HEK293T (cell line): ENCODE results near the gene ZFP36.

Experiments
- ARNT ChIP-seq: fragments of 450-650 bp; IDR thresholded peaks from 2 replicates; pipeline ENCODE4 v1.6.1; 2017; ENCODE audit warnings: mild to moderate bottlenecking
- BHLHE40 ChIP-seq: fragments of 450-650 bp; IDR thresholded peaks from 2 replicates; pipeline ENCODE4 v1.6.1; 2016; ENCODE audit warnings: mild to moderate bottlenecking, moderate library complexity, borderline replicate concordance
- CTBP1 ChIP-seq: fragments of 450-650 bp; IDR thresholded peaks from 2 replicates; pipeline ENCODE4 v1.6.1; 2016; ENCODE audit warnings: borderline replicate concordance
- FOXA1 ChIP-seq: fragments of 450-650 bp; IDR thresholded peaks from 2 replicates; pipeline ENCODE4 v1.6.1; 2016; ENCODE audit warnings: mild to moderate bottlenecking
- FOXM1 ChIP-seq: fragments of 450-650 bp; IDR thresholded peaks from 2 replicates; pipeline ENCODE4 v1.6.1; 2017; ENCODE audit warnings: mild to moderate bottlenecking, borderline replicate concordance
- HDGF ChIP-seq: fragments of 450-650 bp; IDR thresholded peaks from 2 replicates; pipeline ENCODE4 v1.6.1; 2017; ENCODE audit warnings: antibody characterized with exemption, borderline replicate concordance
- SP1 ChIP-seq: fragments of 450-650 bp; IDR thresholded peaks from 2 replicates; pipeline ENCODE4 v1.6.1; 2017
- SUZ12 ChIP-seq: fragments of 450-650 bp; IDR thresholded peaks from 2 replicates; pipeline ENCODE4 v1.6.1; 2016; ENCODE audit warnings: mild to moderate bottlenecking
- TARDBP ChIP-seq: fragments of 450-650 bp; IDR thresholded peaks from 2 replicates; pipeline ENCODE4 v1.6.1; 2016
- TF ChIP-seq, protein P1 (sequence below): fragments of 450-650 bp; IDR thresholded peaks from 2 replicates; pipeline ENCODE4 v1.6.1; 2016

DNA sequence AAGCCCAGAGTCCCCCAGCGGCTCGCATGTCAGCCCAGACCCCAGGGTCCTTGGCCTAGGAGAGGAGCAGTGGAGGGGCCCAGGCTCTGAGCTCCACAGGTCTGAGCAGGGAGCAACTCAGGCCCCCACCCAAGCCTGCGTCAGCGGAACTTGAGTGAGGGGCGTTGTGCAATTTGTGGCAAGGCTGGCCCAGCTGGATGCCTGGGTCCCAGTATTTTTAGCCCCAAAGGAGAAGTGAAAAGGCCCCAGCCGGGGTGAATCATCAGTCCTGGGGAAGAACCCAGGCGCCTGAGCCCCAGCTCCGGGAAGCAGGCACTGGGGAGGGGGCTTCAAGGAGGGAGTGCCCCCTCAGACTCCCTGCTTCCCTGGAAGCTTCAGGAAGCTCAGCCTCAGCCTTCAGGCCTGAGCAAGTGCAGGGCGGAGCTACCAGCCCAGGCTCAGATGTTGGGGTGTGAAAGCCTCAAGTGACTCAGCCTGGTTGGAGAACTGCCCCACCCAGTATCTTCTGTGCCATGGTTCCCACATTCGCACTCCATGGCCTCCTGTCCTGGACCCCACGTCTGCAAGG is 8.3 kb upstream of the ZFP36 start:
- TF ChIP-seq SUZ12 (no peak), TARDBP (no peak), FOXM1 (no peak), BHLHE40 (no peak), HDGF (no peak), ARNT (no peak), FOXA1 (no peak), SP1 (no peak), CTBP1 (no peak)
- TF ChIP-seq, protein P1, sequence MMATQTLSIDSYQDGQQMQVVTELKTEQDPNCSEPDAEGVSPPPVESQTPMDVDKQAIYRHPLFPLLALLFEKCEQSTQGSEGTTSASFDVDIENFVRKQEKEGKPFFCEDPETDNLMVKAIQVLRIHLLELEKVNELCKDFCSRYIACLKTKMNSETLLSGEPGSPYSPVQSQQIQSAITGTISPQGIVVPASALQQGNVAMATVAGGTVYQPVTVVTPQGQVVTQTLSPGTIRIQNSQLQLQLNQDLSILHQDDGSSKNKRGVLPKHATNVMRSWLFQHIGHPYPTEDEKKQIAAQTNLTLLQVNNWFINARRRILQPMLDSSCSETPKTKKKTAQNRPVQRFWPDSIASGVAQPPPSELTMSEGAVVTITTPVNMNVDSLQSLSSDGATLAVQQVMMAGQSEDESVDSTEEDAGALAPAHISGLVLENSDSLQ, result no peak
